Stomach (tissue), 4 donors: ENCODE measurements around the gene ACCS.

Source experiments
- POLR2A ChIP-seq, 4 donors: fragments of 450-650 bp; IDR thresholded peaks; one replicate each; pipeline ENCODE4 v1.6.1; 2016; ENCODE audit warnings: antibody characterized with exemption in 4 of 4, control low read depth in 2 of 4, mild to moderate bottlenecking in 1 of 4, moderate library complexity in 1 of 4
- TF ChIP-seq, protein P1 (sequence below), 7 experiments: fragments of 450-650 bp in 4 of 7; fragments of 200-600 bp in 3 of 7; sonication (generic) in 3 of 7; IDR thresholded peaks; one replicate each; pipeline ENCODE4 v1.5.1; 2016 to 2019; ENCODE audit warnings: antibody characterized with exemption in 7 of 7, control low read depth in 2 of 7, mild to moderate bottlenecking in 1 of 7

DNA sequence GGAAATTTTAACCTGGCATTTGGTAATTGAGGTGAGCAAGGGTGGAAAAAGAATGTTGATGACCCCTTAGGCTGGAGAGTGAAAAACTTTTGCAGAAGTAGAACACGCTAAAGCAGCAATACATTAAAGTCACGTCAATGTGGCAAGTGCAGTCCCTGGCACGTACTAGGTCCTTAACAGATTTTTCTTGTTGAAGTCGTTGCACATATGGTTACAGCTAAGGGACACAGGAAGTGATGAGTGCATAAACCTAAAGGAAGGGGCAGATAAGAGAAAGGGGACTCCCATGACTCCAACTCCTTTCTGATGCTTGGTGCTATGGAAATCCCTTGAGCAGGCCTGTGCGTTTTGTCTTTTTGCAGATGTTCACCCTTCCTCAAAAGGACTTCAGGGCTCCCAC is 1.2 kb downstream of the ACCS start:
- TF ChIP-seq, protein P1, sequence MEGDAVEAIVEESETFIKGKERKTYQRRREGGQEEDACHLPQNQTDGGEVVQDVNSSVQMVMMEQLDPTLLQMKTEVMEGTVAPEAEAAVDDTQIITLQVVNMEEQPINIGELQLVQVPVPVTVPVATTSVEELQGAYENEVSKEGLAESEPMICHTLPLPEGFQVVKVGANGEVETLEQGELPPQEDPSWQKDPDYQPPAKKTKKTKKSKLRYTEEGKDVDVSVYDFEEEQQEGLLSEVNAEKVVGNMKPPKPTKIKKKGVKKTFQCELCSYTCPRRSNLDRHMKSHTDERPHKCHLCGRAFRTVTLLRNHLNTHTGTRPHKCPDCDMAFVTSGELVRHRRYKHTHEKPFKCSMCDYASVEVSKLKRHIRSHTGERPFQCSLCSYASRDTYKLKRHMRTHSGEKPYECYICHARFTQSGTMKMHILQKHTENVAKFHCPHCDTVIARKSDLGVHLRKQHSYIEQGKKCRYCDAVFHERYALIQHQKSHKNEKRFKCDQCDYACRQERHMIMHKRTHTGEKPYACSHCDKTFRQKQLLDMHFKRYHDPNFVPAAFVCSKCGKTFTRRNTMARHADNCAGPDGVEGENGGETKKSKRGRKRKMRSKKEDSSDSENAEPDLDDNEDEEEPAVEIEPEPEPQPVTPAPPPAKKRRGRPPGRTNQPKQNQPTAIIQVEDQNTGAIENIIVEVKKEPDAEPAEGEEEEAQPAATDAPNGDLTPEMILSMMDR (IDR thresholded peaks at IDR 0.05) = no peak
- TF ChIP-seq POLR2A (IDR thresholded peaks at IDR 0.05) = no peak
